GM12878 (cell line): ENCODE measurements around the gene SERTAD2. TPM values are rescaled to one million over a fixed set of nuclear protein-coding genes. Genes with fewer than 3 reads are reported as not detected.

Experiments
- ATAC-seq: fragments of 200-7000 bp; cut with Tn5 transposase; 3 replicates; pipeline ENCODE4 v1.9.1; 2020; ENCODE audit warnings: mild to moderate bottlenecking, moderate library complexity
- BruUV-seq: library from RNA; stranded (reverse); fragments of 400-500 nt; replicated peaks from 2 replicates; lab custom pipeline; 2021; lab: Mats Ljungman, UMichigan
- CTCF ChIA-PET: fragments of 300-600 bp; sonication (Branson Sonifier 250); formaldehyde crosslinking; extraction: SDS; loops from one replicate; lab custom pipeline; 2021; ENCODE audit warnings: inconsistent platforms; lab: Yijun Ruan, JAX
- POLR2A ChIA-PET: fragments of 350-600 bp; formaldehyde crosslinking; extraction: SDS; loops from one replicate; lab custom pipeline; 2021; ENCODE audit warnings: inconsistent platforms; lab: Charles Lee
- RAD21 ChIA-PET: fragments of 300-600 bp; sonication (Branson Sonifier 250); formaldehyde crosslinking; loops from one replicate; lab custom pipeline; 2023; ENCODE audit warnings: antibody characterized with exemption; ENCODE audit not compliant: unreplicated experiment; lab: Charles Lee
- SMC1A ChIA-PET: fragments of 300-600 bp; sonication (Branson Sonifier 250); formaldehyde crosslinking; loops from one replicate; lab custom pipeline; 2023; ENCODE audit not compliant: unreplicated experiment, uncharacterized antibody; lab: Charles Lee
- DNase-seq: peaks from one replicate; pipeline ENCODE4 v3.0.0-alpha.2; 2011; ENCODE audit warnings: low read depth, low spot score
- FAIRE-seq: peaks from 3 replicates; lab custom pipeline; 2011; peaks lifted over from hg19 to GRCh38; lab: Jason Lieb, UNC
- H2AFZ ChIP-seq: 2 replicates; pipeline ENCODE4 v1.6.0; 2011; ENCODE audit warnings: low read depth, low read length, control low read depth; ENCODE audit not compliant: control insufficient read depth
- H3K27ac ChIP-seq: 2 replicates; pipeline ENCODE4 v1.5.1; 2011; ENCODE audit warnings: control low read depth; ENCODE audit not compliant: control insufficient read depth, insufficient read depth
- H3K27me3 ChIP-seq, 2 experiments: replicated peaks in 1 of 2; 2 replicates each; pipeline versions ENCODE4 v1.6.0 to v1.6.1; 2011; ENCODE audit warnings: low read length in 1 of 2; ENCODE audit not compliant: control insufficient read depth in 2 of 2, insufficient read depth in 2 of 2
- H3K36me3 ChIP-seq, 2 experiments: 2 replicates each; pipeline ENCODE4 v1.5.1; 2011; ENCODE audit warnings: low read length in 1 of 2; ENCODE audit not compliant: control insufficient read depth in 2 of 2, insufficient read depth in 2 of 2
- H3K4me1 ChIP-seq: 2 replicates; pipeline ENCODE4 v1.6.1; 2011; ENCODE audit warnings: mild to moderate bottlenecking, low read length, moderate library complexity, mixed read lengths; ENCODE audit not compliant: control insufficient read depth, insufficient read depth
- H3K4me2 ChIP-seq: 2 replicates; pipeline ENCODE4 v1.6.0; 2011; ENCODE audit warnings: control low read depth; ENCODE audit not compliant: control insufficient read depth, insufficient read depth
- H3K4me3 ChIP-seq: fragments of 200-600 bp; sonication (generic); 2 replicates; pipeline ENCODE4 v1.5.1; 2016
- H3K79me2 ChIP-seq: 2 replicates; pipeline ENCODE4 v1.6.0; 2011; ENCODE audit warnings: low read length; ENCODE audit not compliant: control insufficient read depth, insufficient read depth
- H3K9ac ChIP-seq: 2 replicates; pipeline ENCODE4 v1.8.0; 2011; ENCODE audit warnings: low read length, control low read depth, mixed read lengths; ENCODE audit not compliant: control insufficient read depth, insufficient read depth
- H3K9me3 ChIP-seq: replicated peaks from 3 replicates; pipeline ENCODE4 v1.5.1; 2011; ENCODE audit warnings: mild to moderate bottlenecking, low read length; ENCODE audit not compliant: control insufficient read depth, insufficient read depth
- H4K20me1 ChIP-seq: 2 replicates; pipeline ENCODE4 v1.6.0; 2011; ENCODE audit not compliant: control insufficient read depth, insufficient read depth
- ASH2L ChIP-seq: fragments of 300-600, 200-600 bp; sonication (generic); IDR thresholded peaks from 2 replicates; pipeline ENCODE4 v1.6.1; 2017; ENCODE audit warnings: low read depth, mild to moderate bottlenecking, borderline replicate concordance
- ATF7 ChIP-seq: fragments of 450-650 bp; IDR thresholded peaks from 2 replicates; pipeline ENCODE4 v1.6.1; 2016; ENCODE audit warnings: low read depth, mild to moderate bottlenecking
- BHLHE40 ChIP-seq, 2 experiments: fragments of 450-650 bp in 1 of 2; IDR thresholded peaks; 2 replicates each; pipeline ENCODE4 v1.6.1; 2011 to 2017; ENCODE audit warnings: low read depth in 2 of 2, borderline replicate concordance in 1 of 2, improper control_type of control experiment in 1 of 2, low read length in 1 of 2, mild to moderate bottlenecking in 1 of 2
- DPF2 ChIP-seq: fragments of 450-650 bp; IDR thresholded peaks from 2 replicates; pipeline ENCODE4 v1.6.1; 2017; ENCODE audit warnings: mild to moderate bottlenecking
- GATAD2B ChIP-seq: fragments of 450-650 bp; conservative IDR thresholded peaks from 2 replicates; pipeline ENCODE4 v1.6.1; 2017; ENCODE audit warnings: low read depth, mild to moderate bottlenecking, moderate library complexity
- HDGF ChIP-seq: fragments of 450-650 bp; IDR thresholded peaks from 2 replicates; pipeline ENCODE4 v1.6.1; 2016; ENCODE audit warnings: antibody characterized with exemption
- IKZF2 ChIP-seq, 2 experiments: fragments of 450-650 bp; IDR thresholded peaks; 2 replicates each; pipeline ENCODE4 v1.6.1; 2017; ENCODE audit warnings: mild to moderate bottlenecking in 2 of 2, moderate library complexity in 2 of 2
- MEF2B ChIP-seq: fragments of 450-650 bp; IDR thresholded peaks from 2 replicates; pipeline ENCODE4 v1.6.1; 2018; ENCODE audit warnings: mild to moderate bottlenecking, moderate library complexity; ENCODE audit not compliant: partially characterized antibody, poor library complexity, severe bottlenecking
- MXI1 ChIP-seq: fragments of 150-350 bp; IDR thresholded peaks from 2 replicates; pipeline ENCODE4 v1.6.1; 2011; ENCODE audit warnings: low read depth, mild to moderate bottlenecking, inconsistent platforms, low read length, improper control_type of control experiment
- NFXL1 ChIP-seq: fragments of 450-650 bp; IDR thresholded peaks from 2 replicates; pipeline ENCODE4 v1.6.1; 2017; ENCODE audit warnings: antibody characterized with exemption, mild to moderate bottlenecking, borderline replicate concordance
- NFYA ChIP-seq: IDR thresholded peaks from 2 replicates; pipeline ENCODE4 v1.6.1; 2011; ENCODE audit warnings: low read depth, mild to moderate bottlenecking, low read length, improper control_type of control experiment, borderline replicate concordance
- PAX5 ChIP-seq: IDR thresholded peaks from 2 replicates; pipeline ENCODE4 v1.6.1; 2011; ENCODE audit warnings: low read depth, low read length, borderline replicate concordance
- RAD21 ChIP-seq: IDR thresholded peaks from 2 replicates; pipeline ENCODE4 v1.6.1; 2011; ENCODE audit warnings: mild to moderate bottlenecking, low read depth, low read length, moderate library complexity; ENCODE audit not compliant: insufficient read depth
- SREBF2 ChIP-seq: IDR thresholded peaks from 2 replicates; pipeline ENCODE4 v1.6.1; 2012; ENCODE audit warnings: mild to moderate bottlenecking, low read length
- TARDBP ChIP-seq: IDR thresholded peaks from 2 replicates; pipeline ENCODE4 v1.6.1; 2016; ENCODE audit warnings: borderline replicate concordance
- TCF12 ChIP-seq: IDR thresholded peaks from 2 replicates; pipeline ENCODE4 v1.6.1; 2011; ENCODE audit warnings: low read depth, mild to moderate bottlenecking, low read length
- WRNIP1 ChIP-seq: IDR thresholded peaks from 2 replicates; pipeline ENCODE4 v1.6.1; 2011; ENCODE audit warnings: low read depth, low read length, improper control_type of control experiment, borderline replicate concordance
- ZBTB40 ChIP-seq: fragments of 450-650 bp; IDR thresholded peaks from 2 replicates; pipeline ENCODE4 v1.6.1; 2016; ENCODE audit warnings: mild to moderate bottlenecking, moderate library complexity, borderline replicate concordance
- ZNF207 ChIP-seq: fragments of 450-650 bp; IDR thresholded peaks from 2 replicates; pipeline ENCODE4 v1.6.1; 2014; ENCODE audit warnings: antibody characterized with exemption, mild to moderate bottlenecking, borderline replicate concordance
- ZNF24 ChIP-seq: fragments of 450-650 bp; IDR thresholded peaks from 2 replicates; pipeline ENCODE4 v1.6.1; 2017; ENCODE audit warnings: antibody characterized with exemption, mild to moderate bottlenecking
- WGBS: methylation state at CpG from one replicate; pipeline ENCODE4 v1.1.6; 2016; ENCODE audit warnings: low lambda C conversion rate; ENCODE audit not compliant: insufficient replicate concordance, insufficient coverage; ENCODE audit errors: missing lambda C conversion rate; 5-methylcytosine and 5-hydroxymethylcytosine counted together
- in situ Hi-C: fragments of 300-500 bp; cut with MboI; formaldehyde crosslinking; loops from 9 replicates; pipeline ENCODE4 v1.14.3; 2018; ENCODE audit warnings: mixed read lengths
- intact Hi-C: fragments of 100-400 bp; cut with micrococcal nuclease; formaldehyde crosslinking; loops from one replicate; pipeline ENCODE4 v1.14.2; 2022; ENCODE audit not compliant: unreplicated experiment
- polyA plus RNA-seq, 11 experiments: library from polyadenylated mRNA; depleted of rRNA in 4 of 11; unstranded in 6 of 11; stranded (reverse) in 5 of 11; fragments of >200 nt; fragmentation: Nextera tagmentation in 4 of 11; fragmentation: Illumina TruSeq in 1 of 11; extraction: Ambion mirVana in 4 of 11; extraction: Trizol in 1 of 11; gene quantifications; 1 replicate in 1 of 11; 2 replicates in 10 of 11; pipeline versions ENCODE4 v1.2.1 to v1.2.3, GENCODE V29; 2011 to 2016; ENCODE audit warnings: inconsistent platforms in 2 of 11, missing spikeins in 2 of 11, low read depth in 1 of 11
- total RNA-seq, 4 experiments: library from RNA; depleted of rRNA in 3 of 4; stranded (reverse); fragments of >200 nt in 3 of 4; fragmentation: Illumina TruSeq in 1 of 4; extraction: Trizol in 1 of 4; gene quantifications; 2 replicates each; pipeline versions ENCODE4 v1.2.1 to v1.2.3, GENCODE V29; 2013 to 2021

Gene SERTAD2
- total and polyA plus RNA-seq, 10 of the 15 experiments (the other 5 are each of a cell fraction or from before 2014, with no cell fraction given) = 7.9 to 28.7 (median 20.1) TPM

GRCh38 chr2:64606479-64607363 is 47.0 kb downstream of the SERTAD2 start:
- CTCF ChIA-PET = interaction anchor here (0.8 to 5.7 kb wide), 38 partner anchors 8 to 310 kb away, joined by 3 to 37 read pairs (median 6); partner anchors contain the start of genes AFTPH and SERTAD2
- Histone ChIP-seq H3K36me3 (no peaks in the 10 kb centered on the region), H3K9ac (peak overlapping the region; percentile 81), H2AFZ (peak overlapping the region; percentile 92), H3K4me1 (peaks cover 34% of the 10 kb centered on the region), H3K79me2 (no peaks in the 10 kb centered on the region), H4K20me1 (no peaks in the 10 kb centered on the region), H3K4me3 (peak overlapping the region; percentile 56; the same call in 1 of the 2 replicates), H3K9me3 (no peaks in the 10 kb centered on the region; the same call in 2 of the 3 replicates), H3K27me3 (no peaks in the 10 kb centered on the region), H3K27ac (peak overlapping the region; percentile 95), H3K4me2 (peak overlapping the region; percentile 95)
- FAIRE-seq = peak; percentile 96
- SMC1A ChIA-PET = interaction anchor here (0.7 to 4.9 kb wide), 47 partner anchors 11 to 312 kb away, joined by 3 to 48 read pairs (median 4); partner anchors contain the start of gene AFTPH
- in situ Hi-C loops = no loop called here
- peak; percentile 92 for ATAC-seq
- intact Hi-C loops = loop anchor here (2.0 to 5.0 kb wide), 3 partner anchors 24 to 256 kb away; no protein-coding TSS in a partner anchor
- RAD21 ChIA-PET = interaction anchor here (0.6 to 5.3 kb wide), 40 partner anchors 10 to 464 kb away, joined by 3 to 73 read pairs (median 5); partner anchors contain the start of genes AFTPH and SERTAD2
- WGBS = 1% methylated on average over 21 of the region's 21 CpGs
- TSS peak; percentile 79 for BruUV-seq
- POLR2A ChIA-PET = interaction anchor here (0.6 to 4.9 kb wide), 31 partner anchors 9 to 404 kb away, joined by 3 to 30 read pairs (median 4); partner anchors contain the start of gene SERTAD2
- DNase-seq = peak; percentile 83
- TF ChIP-seq BHLHE40 (IDR thresholded peaks at IDR 0.05; ENCODE audit: borderline replicate concordance in 1 of 2, low read depth in 2 of 2, low read length in 1 of 2) (peak; percentile 80 to 87), ZNF24 (peak; percentile 91), TCF12 (no peak; the same call in 1 of the 2 replicates), ZBTB40 (no peak), HDGF (no peak), WRNIP1 (no peak), ATF7 (peak; percentile 80), NFXL1 (no peak), TARDBP (no peak), IKZF2 (IDR thresholded peaks at IDR 0.05) (peak; percentile 64 to 74), RAD21 (0 out of 2 replicates have a peak, but pooled peaks have one; percentile 16), ASH2L (no peak; the same call in 1 of the 2 replicates), ZNF207 (no peak), DPF2 (peak; percentile 82), PAX5 (peak; percentile 36; the same call in 1 of the 2 replicates), MEF2B (peak; percentile 18), NFYA (no peak; the same call in 1 of the 2 replicates), SREBF2 (no peak), GATAD2B (no peak; the same call in 1 of the 2 replicates), MXI1 (0 out of 2 replicates have a peak, but pooled peaks have one; percentile 11)
